Cardiac muscle cell (in vitro differentiated cells and primary cell): ENCODE measurements around the gene SRSF12. TPM values are rescaled to one million over a fixed set of nuclear protein-coding genes. Genes with fewer than 3 reads are reported as not detected.

ENCODE experiments used
- DNase-seq, 2 donors: peaks; one replicate each; pipeline versions ENCODE4 v3.0.0 to v3.0.0-alpha.2; 2010 to 2017; ENCODE audit warnings: low read depth in 1 of 2, low spot score in 1 of 2
- H3K27ac ChIP-seq: fragments of 200-600 bp; sonication (generic); 2 replicates; pipeline ENCODE4 v1.5.1; 2016
- H3K27me3 ChIP-seq: fragments of 200-600 bp; sonication (generic); 2 replicates; pipeline ENCODE4 v1.6.0; 2016; ENCODE audit warnings: control low read depth
- H3K36me3 ChIP-seq: fragments of 200-600 bp; sonication (generic); 2 replicates; pipeline ENCODE4 v1.5.1; 2016; ENCODE audit warnings: control low read depth
- H3K4me1 ChIP-seq: fragments of 200-600 bp; sonication (generic); 2 replicates; pipeline ENCODE4 v1.8.1; 2017; ENCODE audit warnings: low read depth, mild to moderate bottlenecking, mixed run types
- H3K4me3 ChIP-seq: fragments of 200-600 bp; sonication (generic); 2 replicates; pipeline ENCODE4 v1.5.1; 2016; ENCODE audit warnings: mild to moderate bottlenecking
- H3K9me3 ChIP-seq: fragments of 200-600 bp; sonication (generic); 2 replicates; pipeline ENCODE4 v1.5.1; 2017; ENCODE audit warnings: low read depth, mild to moderate bottlenecking, control low read depth
- polyA plus RNA-seq: library from polyadenylated mRNA; unstranded; fragments of >200 nt; fragmentation: Nextera tagmentation; extraction: Ambion mirVana; gene quantifications from 2 replicates; pipeline ENCODE4 v1.2.1, GENCODE V29; 2016
- total RNA-seq: library from RNA; depleted of rRNA; stranded (reverse); fragments of >200 nt; gene quantifications from 2 replicates; pipeline ENCODE4 v1.2.3, GENCODE V29; 2016
- TF ChIP-seq, protein P1 (sequence below): IDR thresholded peaks from 2 replicates; pipeline ENCODE4 v1.5.1; 2012; ENCODE audit warnings: low read depth, mild to moderate bottlenecking, low read length

SRSF12 gene
- total and polyA plus RNA-seq, 2 experiments from 2014 or later = 4.1 to 7.0 TPM

DNA sequence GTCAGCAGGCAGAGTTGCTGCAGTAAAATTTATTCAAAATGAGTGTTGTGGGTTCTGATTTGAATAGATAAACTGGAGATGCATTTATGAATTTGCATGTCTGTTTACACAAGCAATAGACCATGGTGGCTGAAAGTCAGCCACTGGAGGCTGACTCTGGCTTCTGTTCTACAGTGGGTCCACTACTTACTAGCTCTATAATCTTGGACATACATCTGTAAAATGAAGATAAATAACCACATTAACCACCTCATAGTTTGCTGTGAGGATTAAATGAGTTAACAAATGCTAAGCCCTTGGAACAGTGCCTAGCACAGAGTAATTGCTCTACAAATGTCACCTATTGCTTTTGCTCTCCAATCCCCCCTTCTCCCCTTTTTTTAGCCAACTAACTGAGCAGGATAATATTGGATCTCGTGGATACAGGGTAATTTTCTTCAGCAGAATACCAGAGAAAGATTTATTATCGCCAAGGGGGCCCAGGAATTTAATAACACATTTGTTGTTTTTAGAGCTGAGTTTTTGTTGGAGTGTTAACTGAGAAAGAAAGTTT, 26.6 kb upstream of the SRSF12 start:
- no peak for DNase-seq
- H3K4me1 ChIP-seq = peaks cover 9% of the 10 kb centered on the region
- TF ChIP-seq, protein P1, sequence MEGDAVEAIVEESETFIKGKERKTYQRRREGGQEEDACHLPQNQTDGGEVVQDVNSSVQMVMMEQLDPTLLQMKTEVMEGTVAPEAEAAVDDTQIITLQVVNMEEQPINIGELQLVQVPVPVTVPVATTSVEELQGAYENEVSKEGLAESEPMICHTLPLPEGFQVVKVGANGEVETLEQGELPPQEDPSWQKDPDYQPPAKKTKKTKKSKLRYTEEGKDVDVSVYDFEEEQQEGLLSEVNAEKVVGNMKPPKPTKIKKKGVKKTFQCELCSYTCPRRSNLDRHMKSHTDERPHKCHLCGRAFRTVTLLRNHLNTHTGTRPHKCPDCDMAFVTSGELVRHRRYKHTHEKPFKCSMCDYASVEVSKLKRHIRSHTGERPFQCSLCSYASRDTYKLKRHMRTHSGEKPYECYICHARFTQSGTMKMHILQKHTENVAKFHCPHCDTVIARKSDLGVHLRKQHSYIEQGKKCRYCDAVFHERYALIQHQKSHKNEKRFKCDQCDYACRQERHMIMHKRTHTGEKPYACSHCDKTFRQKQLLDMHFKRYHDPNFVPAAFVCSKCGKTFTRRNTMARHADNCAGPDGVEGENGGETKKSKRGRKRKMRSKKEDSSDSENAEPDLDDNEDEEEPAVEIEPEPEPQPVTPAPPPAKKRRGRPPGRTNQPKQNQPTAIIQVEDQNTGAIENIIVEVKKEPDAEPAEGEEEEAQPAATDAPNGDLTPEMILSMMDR = no peak
- H3K9me3 ChIP-seq = no peaks in the 10 kb centered on the region
- no peaks in the 10 kb centered on the region for H3K36me3 ChIP-seq
- H3K4me3 ChIP-seq = no peak overlapping the region
- no peak overlapping the region for H3K27ac ChIP-seq
- H3K27me3 ChIP-seq = peaks cover 29% of the 10 kb centered on the region

DNA sequence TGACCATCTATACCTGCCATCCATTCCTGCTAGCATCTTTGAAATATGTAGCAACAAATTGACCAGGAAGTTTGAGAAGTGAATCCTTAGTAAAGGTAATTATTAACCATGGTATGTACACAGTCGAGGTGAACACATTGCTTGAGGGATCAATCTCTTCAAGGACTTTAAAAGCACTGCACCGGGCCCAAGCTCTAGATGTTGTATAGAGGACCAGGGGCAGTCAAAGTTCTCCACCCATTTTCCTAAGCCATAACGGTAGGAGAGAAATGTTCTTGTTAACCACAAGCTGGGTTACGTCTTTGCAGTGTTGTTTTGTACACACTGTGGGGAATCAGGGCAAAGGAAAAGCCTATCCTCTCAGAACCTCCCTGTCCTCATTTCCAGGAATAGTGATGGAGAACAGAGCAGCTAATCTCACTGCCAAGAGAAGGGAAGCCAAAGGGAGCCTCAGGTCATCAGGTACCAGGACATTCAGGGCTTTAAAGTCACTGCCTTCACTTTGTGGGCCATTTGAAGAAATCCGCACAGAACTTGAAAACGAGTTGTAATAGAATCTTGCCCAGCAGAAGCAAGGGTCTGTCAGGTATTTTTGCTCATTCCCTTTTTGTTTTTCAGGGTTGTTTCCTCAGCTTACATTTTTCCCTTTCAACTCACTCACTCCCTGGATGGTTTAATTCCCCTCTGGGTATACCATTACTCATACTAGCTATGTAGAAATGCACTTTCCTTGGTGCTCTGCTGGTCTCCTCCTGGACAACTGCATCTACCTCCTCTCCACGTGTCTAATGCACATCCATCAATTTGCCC, 22.7 kb upstream of the SRSF12 start:
- H3K27ac ChIP-seq = no peak overlapping the region
- H3K27me3 ChIP-seq = peaks cover 25% of the 10 kb centered on the region

DNA sequence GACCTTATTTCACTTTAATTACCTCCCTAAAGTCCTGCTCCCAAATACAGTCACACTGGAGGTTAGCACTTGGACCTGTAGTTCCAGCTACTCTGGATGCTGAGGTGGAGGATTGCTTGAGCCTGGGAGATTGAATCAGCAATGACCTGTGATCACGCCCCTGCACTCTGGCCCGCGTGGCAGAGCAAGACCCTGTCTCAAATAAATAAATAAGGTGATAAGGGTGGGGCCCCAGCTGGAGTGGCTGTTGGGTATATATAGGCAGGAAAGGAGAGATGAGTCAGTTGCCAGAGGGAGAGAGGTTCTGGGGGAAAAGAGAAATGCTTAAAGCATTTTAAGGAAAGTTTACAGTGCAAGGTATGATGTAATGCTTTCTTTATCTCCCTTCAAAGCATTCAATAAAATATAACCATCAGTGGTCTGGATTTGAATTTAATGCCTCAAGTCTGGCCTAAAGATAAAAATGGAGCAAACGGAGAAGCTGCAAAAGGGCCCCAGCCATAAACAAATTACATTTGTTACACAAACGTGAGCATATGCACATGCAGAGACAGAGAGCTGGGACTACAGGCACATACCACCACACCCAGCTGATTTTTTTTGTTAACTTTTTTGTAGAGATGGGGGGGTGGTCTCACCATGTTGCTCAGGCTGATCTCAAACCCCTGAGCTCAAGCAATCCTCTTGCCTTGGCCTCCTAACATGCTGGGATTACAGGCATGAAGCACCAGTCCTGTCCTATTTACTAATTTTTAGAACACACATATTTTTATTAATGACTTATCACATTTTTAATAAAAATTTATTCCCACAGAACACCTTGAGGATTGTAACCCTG, 21.9 kb upstream of the SRSF12 start:
- Histone ChIP-seq H3K27me3 (peaks cover 23% of the 10 kb centered on the region), H3K4me1 (no peaks in the 10 kb centered on the region), H3K9me3 (no peaks in the 10 kb centered on the region), H3K4me3 (no peak overlapping the region), H3K36me3 (no peaks in the 10 kb centered on the region), H3K27ac (no peak overlapping the region)
- TF ChIP-seq, protein P1 = no peak
- no peak for DNase-seq

More for the DNA sequence above, 22.7 kb upstream of the SRSF12 start:
- TF ChIP-seq, protein P1 = no peak
- Histone ChIP-seq H3K4me1 (no peaks in the 10 kb centered on the region), H3K36me3 (no peaks in the 10 kb centered on the region), H3K4me3 (no peak overlapping the region), H3K9me3 (no peaks in the 10 kb centered on the region)
- no peak for DNase-seq

DNA sequence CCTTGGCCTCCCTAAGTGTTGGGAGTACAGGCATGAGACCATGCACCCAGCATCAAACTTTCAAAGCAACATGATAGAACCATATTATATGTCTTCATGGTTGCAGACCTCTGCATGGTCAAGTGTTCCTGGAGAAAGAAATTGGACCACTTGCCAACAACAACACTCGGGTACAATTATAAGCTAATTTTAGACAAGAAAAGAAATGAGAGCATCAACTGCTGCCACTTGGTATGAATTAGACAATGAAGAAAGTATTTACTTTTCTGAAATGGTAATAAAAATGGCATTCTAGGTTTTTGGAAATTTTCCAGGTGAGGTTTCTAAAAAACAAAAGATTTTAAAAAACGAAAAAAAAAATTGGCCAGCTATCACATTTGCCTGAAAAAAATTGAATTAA, 20.3 kb upstream of the SRSF12 start:
- H3K4me3 ChIP-seq = no peak overlapping the region
- no peak for DNase-seq
- H3K4me1 ChIP-seq = no peaks in the 10 kb centered on the region
- TF ChIP-seq, protein P1 = no peak
- peaks cover 7% of the 10 kb centered on the region for H3K27me3 ChIP-seq
- H3K27ac ChIP-seq = no peak overlapping the region
- H3K36me3 ChIP-seq = no peaks in the 10 kb centered on the region
- no peaks in the 10 kb centered on the region for H3K9me3 ChIP-seq

DNA sequence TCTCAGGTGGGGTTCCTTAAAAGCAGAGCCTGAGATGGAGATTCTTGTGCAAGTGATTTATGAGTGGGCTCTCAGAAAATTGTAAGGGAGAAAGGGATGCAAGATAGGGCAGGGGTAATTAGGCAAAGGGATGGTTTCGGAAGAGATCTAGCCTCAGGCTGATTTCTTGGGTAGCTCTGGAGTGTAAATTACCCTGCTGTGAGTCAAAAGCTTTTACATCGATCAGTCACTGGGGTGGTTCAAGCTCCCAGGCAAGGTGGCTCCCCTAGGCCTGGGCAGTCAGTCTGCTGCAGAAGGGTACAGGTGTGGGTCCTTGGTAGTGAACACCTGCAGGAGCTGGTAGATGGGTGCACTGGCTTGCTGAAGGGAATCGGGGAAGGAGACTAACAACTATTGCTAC, 16.9 kb upstream of the SRSF12 start:
- no peaks in the 10 kb centered on the region for H3K4me1 ChIP-seq
- TF ChIP-seq, protein P1 = no peak
- no peak overlapping the region for H3K27ac ChIP-seq
- H3K4me3 ChIP-seq = no peak overlapping the region
- no peak for DNase-seq
- no peaks in the 10 kb centered on the region for H3K36me3 ChIP-seq
- peaks cover 5% of the 10 kb centered on the region for H3K27me3 ChIP-seq
- no peaks in the 10 kb centered on the region for H3K9me3 ChIP-seq
